22Rv1 (cell line): Measurements from ENCODE around the gene YY1AP1.

Source experiments
- ZFX ChIP-seq: fragments of 450-650 bp; IDR thresholded peaks from 2 replicates; pipeline ENCODE4 v1.6.1; 2017; ENCODE audit warnings: antibody characterized with exemption, borderline replicate concordance
- TF ChIP-seq, protein P1 (sequence below): fragments of 450-650 bp; IDR thresholded peaks from 2 replicates; pipeline ENCODE4 v1.5.1; 2017; ENCODE audit warnings: mild to moderate bottlenecking

DNA sequence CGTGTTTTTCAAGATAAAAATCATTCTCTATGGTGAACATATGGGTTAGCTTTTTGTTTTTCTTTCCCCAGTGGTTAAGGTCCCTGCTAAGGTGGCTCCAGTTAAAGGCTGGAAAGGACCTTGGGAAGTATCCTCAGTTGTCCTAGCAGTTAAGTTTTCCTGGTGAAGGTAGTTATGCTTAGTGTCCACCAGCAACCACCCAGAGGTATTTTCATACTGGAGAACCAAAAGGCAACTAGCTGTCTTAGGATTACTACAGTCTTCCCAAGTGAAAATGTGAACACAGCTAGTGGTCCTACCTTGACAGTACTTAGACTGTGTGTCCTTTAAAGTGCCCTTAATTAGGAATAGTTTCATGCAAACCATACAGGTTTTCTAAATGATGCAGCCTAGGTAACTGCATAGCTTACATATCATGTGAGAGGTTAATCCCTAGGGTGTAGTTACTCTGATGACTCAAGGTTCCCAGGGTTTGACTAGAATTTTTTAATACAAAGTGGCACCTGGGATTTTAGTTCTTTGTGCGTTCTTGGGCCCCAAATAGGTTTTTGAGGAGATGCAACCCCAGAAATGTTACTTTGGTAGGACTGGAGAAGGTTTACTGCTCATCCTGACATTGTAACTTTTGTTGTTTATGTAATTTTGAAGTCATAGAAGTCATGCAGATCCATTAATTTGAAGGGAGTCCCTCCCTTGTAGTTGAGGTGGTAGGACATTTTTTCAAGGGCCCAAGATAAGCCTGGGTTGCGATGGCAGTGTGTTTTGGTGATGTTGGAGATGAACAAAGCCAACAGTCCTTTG lies 36.5 kb downstream of the YY1AP1 start:
- TF ChIP-seq, protein P1, sequence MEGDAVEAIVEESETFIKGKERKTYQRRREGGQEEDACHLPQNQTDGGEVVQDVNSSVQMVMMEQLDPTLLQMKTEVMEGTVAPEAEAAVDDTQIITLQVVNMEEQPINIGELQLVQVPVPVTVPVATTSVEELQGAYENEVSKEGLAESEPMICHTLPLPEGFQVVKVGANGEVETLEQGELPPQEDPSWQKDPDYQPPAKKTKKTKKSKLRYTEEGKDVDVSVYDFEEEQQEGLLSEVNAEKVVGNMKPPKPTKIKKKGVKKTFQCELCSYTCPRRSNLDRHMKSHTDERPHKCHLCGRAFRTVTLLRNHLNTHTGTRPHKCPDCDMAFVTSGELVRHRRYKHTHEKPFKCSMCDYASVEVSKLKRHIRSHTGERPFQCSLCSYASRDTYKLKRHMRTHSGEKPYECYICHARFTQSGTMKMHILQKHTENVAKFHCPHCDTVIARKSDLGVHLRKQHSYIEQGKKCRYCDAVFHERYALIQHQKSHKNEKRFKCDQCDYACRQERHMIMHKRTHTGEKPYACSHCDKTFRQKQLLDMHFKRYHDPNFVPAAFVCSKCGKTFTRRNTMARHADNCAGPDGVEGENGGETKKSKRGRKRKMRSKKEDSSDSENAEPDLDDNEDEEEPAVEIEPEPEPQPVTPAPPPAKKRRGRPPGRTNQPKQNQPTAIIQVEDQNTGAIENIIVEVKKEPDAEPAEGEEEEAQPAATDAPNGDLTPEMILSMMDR, result no peak
- no peak for TF ChIP-seq ZFX
